H1 (cell line): ENCODE measurements around the gene RASSF3.

ENCODE experiments used
- BACH1 ChIP-seq: IDR thresholded peaks from 2 replicates; pipeline ENCODE4 v1.6.1; 2012; ENCODE audit warnings: low read length, improper control_type of control experiment
- CEBPB ChIP-seq: IDR thresholded peaks from 2 replicates; pipeline ENCODE4 v1.6.1; 2012; ENCODE audit warnings: low read depth, low read length
- CHD2 ChIP-seq: IDR thresholded peaks from 2 replicates; pipeline ENCODE4 v1.6.1; 2012; ENCODE audit warnings: low read length, improper control_type of control experiment
- POLR2AphosphoS5 ChIP-seq: IDR thresholded peaks from 2 replicates; pipeline ENCODE4 v1.6.1; 2011; ENCODE audit warnings: low read depth, low read length
- RAD21 ChIP-seq, 2 experiments: IDR thresholded peaks in 1 of 2; conservative IDR thresholded peaks in 1 of 2; 2 replicates each; pipeline ENCODE4 v1.6.1; 2011; ENCODE audit warnings: low read depth in 2 of 2, low read length in 2 of 2, improper control_type of control experiment in 1 of 2, inconsistent platforms in 1 of 2, mild to moderate bottlenecking in 1 of 2, moderate library complexity in 1 of 2
- RFX5 ChIP-seq: IDR thresholded peaks from 2 replicates; pipeline ENCODE4 v1.6.1; 2011; ENCODE audit warnings: low read depth, low read length, improper control_type of control experiment, borderline replicate concordance
- TF ChIP-seq, protein P1 (sequence below), 3 experiments: IDR thresholded peaks; 1 replicate in 2 of 3; 2 replicates in 1 of 3; pipeline versions ENCODE4 v1.5.1 to v1.6.1; 2011; ENCODE audit warnings: low read length in 3 of 3, mild to moderate bottlenecking in 3 of 3, inconsistent platforms in 2 of 3, low read depth in 1 of 3, moderate library complexity in 1 of 3; ENCODE audit not compliant: insufficient read depth in 1 of 3; ENCODE audit errors: control extremely low read depth in 1 of 3
- TF ChIP-seq, protein P2 (sequence below): IDR thresholded peaks from 2 replicates; pipeline ENCODE4 v1.6.1; 2012; ENCODE audit warnings: low read length, inconsistent platforms

DNA sequence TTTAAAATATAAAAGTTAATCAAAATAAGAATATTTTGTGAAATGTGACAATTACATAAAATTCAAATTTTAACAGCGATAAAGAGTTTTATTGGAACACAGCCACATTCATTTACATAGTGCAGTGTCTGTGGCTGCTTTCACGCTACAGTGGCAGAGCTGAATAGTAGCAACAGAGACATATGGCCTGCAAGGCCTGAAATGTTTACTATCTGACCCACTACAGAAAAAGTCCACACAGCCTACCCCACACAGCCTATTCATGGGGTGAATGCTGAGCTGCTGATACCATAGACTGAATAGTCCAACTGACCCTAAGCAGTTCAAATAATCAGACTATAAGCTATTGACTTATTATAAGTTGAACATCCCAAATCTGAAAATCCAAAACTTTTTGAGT is 135.7 kb downstream of the RASSF3 start:
- TF ChIP-seq, protein P1, sequence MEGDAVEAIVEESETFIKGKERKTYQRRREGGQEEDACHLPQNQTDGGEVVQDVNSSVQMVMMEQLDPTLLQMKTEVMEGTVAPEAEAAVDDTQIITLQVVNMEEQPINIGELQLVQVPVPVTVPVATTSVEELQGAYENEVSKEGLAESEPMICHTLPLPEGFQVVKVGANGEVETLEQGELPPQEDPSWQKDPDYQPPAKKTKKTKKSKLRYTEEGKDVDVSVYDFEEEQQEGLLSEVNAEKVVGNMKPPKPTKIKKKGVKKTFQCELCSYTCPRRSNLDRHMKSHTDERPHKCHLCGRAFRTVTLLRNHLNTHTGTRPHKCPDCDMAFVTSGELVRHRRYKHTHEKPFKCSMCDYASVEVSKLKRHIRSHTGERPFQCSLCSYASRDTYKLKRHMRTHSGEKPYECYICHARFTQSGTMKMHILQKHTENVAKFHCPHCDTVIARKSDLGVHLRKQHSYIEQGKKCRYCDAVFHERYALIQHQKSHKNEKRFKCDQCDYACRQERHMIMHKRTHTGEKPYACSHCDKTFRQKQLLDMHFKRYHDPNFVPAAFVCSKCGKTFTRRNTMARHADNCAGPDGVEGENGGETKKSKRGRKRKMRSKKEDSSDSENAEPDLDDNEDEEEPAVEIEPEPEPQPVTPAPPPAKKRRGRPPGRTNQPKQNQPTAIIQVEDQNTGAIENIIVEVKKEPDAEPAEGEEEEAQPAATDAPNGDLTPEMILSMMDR (IDR thresholded peaks at IDR 0.05; ENCODE audit: control extremely low read depth in 1 of 3, insufficient read depth in 1 of 3, low read depth in 1 of 3, low read length in 3 of 3): no peak
- TF ChIP-seq CEBPB: no peak
- TF ChIP-seq, protein P2, sequence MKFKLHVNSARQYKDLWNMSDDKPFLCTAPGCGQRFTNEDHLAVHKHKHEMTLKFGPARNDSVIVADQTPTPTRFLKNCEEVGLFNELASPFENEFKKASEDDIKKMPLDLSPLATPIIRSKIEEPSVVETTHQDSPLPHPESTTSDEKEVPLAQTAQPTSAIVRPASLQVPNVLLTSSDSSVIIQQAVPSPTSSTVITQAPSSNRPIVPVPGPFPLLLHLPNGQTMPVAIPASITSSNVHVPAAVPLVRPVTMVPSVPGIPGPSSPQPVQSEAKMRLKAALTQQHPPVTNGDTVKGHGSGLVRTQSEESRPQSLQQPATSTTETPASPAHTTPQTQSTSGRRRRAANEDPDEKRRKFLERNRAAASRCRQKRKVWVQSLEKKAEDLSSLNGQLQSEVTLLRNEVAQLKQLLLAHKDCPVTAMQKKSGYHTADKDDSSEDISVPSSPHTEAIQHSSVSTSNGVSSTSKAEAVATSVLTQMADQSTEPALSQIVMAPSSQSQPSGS: no peak
- no peak for TF ChIP-seq RFX5
- no peak for TF ChIP-seq POLR2AphosphoS5
- no peak for TF ChIP-seq RAD21 (IDR thresholded peaks at IDR 0.05 in 1 of 2, conservative IDR thresholded peaks at IDR 0.05 in 1 of 2; ENCODE audit: low read depth in 2 of 2, low read length in 2 of 2)
- no peak for TF ChIP-seq CHD2
- TF ChIP-seq BACH1: no peak
